Neuronal stem cell (in vitro differentiated cells): ENCODE measurements around the gene CAMK1D.

Experiments used
- DNase-seq: peaks from one replicate; pipeline ENCODE4 v3.0.0-alpha.2; 2013; ENCODE audit warnings: low spot score
- H2AFZ ChIP-seq: one replicate; pipeline ENCODE4 v1.6.1; 2013; ENCODE audit warnings: mild to moderate bottlenecking, low read length, inconsistent platforms
- H2AK5ac ChIP-seq: 2 replicates; pipeline ENCODE4 v1.6.1; 2013; ENCODE audit warnings: low read depth, mild to moderate bottlenecking, inconsistent platforms, low read length, moderate library complexity, mixed read lengths
- H2BK120ac ChIP-seq: 2 replicates; pipeline ENCODE4 v1.6.1; 2013; ENCODE audit warnings: low read depth, mild to moderate bottlenecking, inconsistent platforms, low read length, moderate library complexity, mixed read lengths
- H2BK12ac ChIP-seq: one replicate; pipeline ENCODE4 v1.6.1; 2013; ENCODE audit warnings: low read length, inconsistent platforms
- H2BK15ac ChIP-seq: 2 replicates; pipeline ENCODE4 v1.6.1; 2013; ENCODE audit warnings: mild to moderate bottlenecking, low read length, inconsistent platforms, mixed read lengths
- H2BK5ac ChIP-seq: one replicate; pipeline ENCODE4 v1.6.1; 2013; ENCODE audit warnings: inconsistent platforms, mild to moderate bottlenecking, low read length, moderate library complexity
- H3K14ac ChIP-seq: one replicate; pipeline ENCODE4 v1.6.1; 2013; ENCODE audit warnings: low read length, inconsistent platforms
- H3K18ac ChIP-seq: 2 replicates; pipeline ENCODE4 v1.6.1; 2013; ENCODE audit warnings: low read length, inconsistent platforms
- H3K23ac ChIP-seq: 2 replicates; pipeline ENCODE4 v1.6.1; 2013; ENCODE audit warnings: low read depth, mild to moderate bottlenecking, mixed read lengths, low read length, inconsistent platforms; ENCODE audit not compliant: poor library complexity
- H3K27ac ChIP-seq: replicated peaks from 3 replicates; pipeline ENCODE4 v1.5.1; 2013; ENCODE audit warnings: low read length, inconsistent platforms
- H3K27me3 ChIP-seq, 3 experiments: 2 replicates each; pipeline ENCODE4 v1.6.1; 2013; ENCODE audit warnings: low read length in 3 of 3, mild to moderate bottlenecking in 2 of 3, inconsistent platforms in 1 of 3, low read depth in 1 of 3, mixed read lengths in 1 of 3, moderate library complexity in 1 of 3; ENCODE audit not compliant: control insufficient read depth in 3 of 3, insufficient read depth in 3 of 3
- H3K36me3 ChIP-seq, 2 donors: replicated peaks in 1 of 2; 2 replicates each; pipeline ENCODE4 v1.6.1; 2013; ENCODE audit warnings: low read length in 2 of 2; ENCODE audit not compliant: control insufficient read depth in 2 of 2, insufficient read depth in 2 of 2
- H3K4ac ChIP-seq: 2 replicates; pipeline ENCODE4 v1.6.1; 2013; ENCODE audit warnings: inconsistent platforms, mild to moderate bottlenecking, low read length, moderate library complexity
- H3K4me1 ChIP-seq, 2 donors: 1 replicate in 1 of 2; 2 replicates in 1 of 2; pipeline ENCODE4 v1.6.1; 2013; ENCODE audit warnings: low read length in 2 of 2, low read depth in 1 of 2; ENCODE audit not compliant: control insufficient read depth in 2 of 2, insufficient read depth in 1 of 2
- H3K4me2 ChIP-seq: one replicate; pipeline ENCODE4 v1.6.1; 2013; ENCODE audit warnings: mild to moderate bottlenecking, low read length, inconsistent platforms; ENCODE audit not compliant: insufficient read depth, poor library complexity, severe bottlenecking
- H3K4me3 ChIP-seq, 2 donors: 2 replicates each; pipeline ENCODE4 v1.5.1; 2013; ENCODE audit warnings: low read length in 2 of 2, mild to moderate bottlenecking in 2 of 2, inconsistent platforms in 1 of 2, moderate library complexity in 1 of 2
- H3K79me1 ChIP-seq: one replicate; pipeline ENCODE4 v1.6.1; 2013; ENCODE audit warnings: low read depth, mild to moderate bottlenecking, inconsistent platforms, low read length, moderate library complexity
- H3K9ac ChIP-seq: one replicate; pipeline ENCODE4 v1.6.1; 2013; ENCODE audit warnings: mild to moderate bottlenecking, low read depth, low read length, inconsistent platforms; ENCODE audit not compliant: poor library complexity
- H3K9me3 ChIP-seq, 2 donors: replicated peaks in 1 of 2; 2 replicates each; pipeline versions ENCODE3 to v1.6.1; 2013; ENCODE audit warnings: low read length in 2 of 2, mild to moderate bottlenecking in 2 of 2, inconsistent platforms in 1 of 2, low read depth in 1 of 2, mixed read lengths in 1 of 2, moderate library complexity in 1 of 2; ENCODE audit not compliant: control insufficient read depth in 2 of 2, insufficient read depth in 1 of 2
- H4K8ac ChIP-seq: one replicate; pipeline ENCODE4 v1.6.1; 2013; ENCODE audit warnings: low read depth, mild to moderate bottlenecking, inconsistent platforms, low read length, moderate library complexity
- H4K91ac ChIP-seq: one replicate; pipeline ENCODE4 v1.6.1; 2013; ENCODE audit warnings: low read length, low read depth, mild to moderate bottlenecking, inconsistent platforms; ENCODE audit not compliant: poor library complexity
- WGBS, 2 donors: extraction: QIAGEN DNeasy Blood & Tissue Kit; methylation state at CpG; one replicate each; pipeline ENCODE4 v1.1.7; 2013; ENCODE audit warnings: missing lambda C conversion rate in 2 of 2, mixed read lengths in 1 of 2; ENCODE audit not compliant: insufficient read length in 2 of 2, insufficient replicate concordance in 1 of 2; ENCODE audit errors: extremely low coverage in 2 of 2; 5-methylcytosine and 5-hydroxymethylcytosine counted together

Gene CAMK1D

GRCh38 chr10:12502526-12503274 is 153.4 kb downstream of the CAMK1D start:
- Histone ChIP-seq H3K4me1 (peaks cover 7 to 11% of the 10 kb centered on the region in 2 donors), H2BK120ac (no peak overlapping the region), H3K9me3 (no peaks in the 10 kb centered on the region), H3K79me1 (no peaks in the 10 kb centered on the region), H2BK5ac (no peak overlapping the region), H3K14ac (no peak overlapping the region), H3K27ac (no peak overlapping the region), H4K8ac (no peak overlapping the region), H4K91ac (no peak overlapping the region), H3K4me2 (no peak overlapping the region), H3K4me3 (peak overlapping the region in 1 of 2 donors; percentile 38), H3K4ac (no peak overlapping the region), H2BK12ac (no peak overlapping the region), H3K27me3 (no peaks in the 10 kb centered on the region), H3K36me3 (no peaks in the 10 kb centered on the region), H3K18ac (peak overlapping the region; percentile 33), H2AFZ (no peak overlapping the region), H2BK15ac (peak overlapping the region; percentile 10), H3K9ac (peak overlapping the region; percentile 68), H3K23ac (peak overlapping the region; percentile 69), H2AK5ac (peak overlapping the region; percentile 52)
- no CpG with 5 or more reads among the region's 19 CpGs for WGBS, 2 donors
- no peak for DNase-seq

- Histone ChIP-seq H3K9ac (no peak overlapping the region), H2AFZ (no peak overlapping the region)
- DNase-seq, result no peak
Observed at GRCh38 chr10:12503311-12503710, 154.0 kb downstream of the CAMK1D start.

GRCh38 chr10:12504176-12504575 is 154.8 kb downstream of the CAMK1D start:
- no peak overlapping the region for H3K4ac ChIP-seq
- no peak overlapping the region for H2BK12ac ChIP-seq
- H3K18ac ChIP-seq, result no peak overlapping the region
- no peak overlapping the region for H2BK120ac ChIP-seq
- no peak overlapping the region for H3K4me2 ChIP-seq
- no peak overlapping the region for H3K4me3 ChIP-seq
- H3K23ac ChIP-seq, result no peak overlapping the region
- no peak overlapping the region for H4K8ac ChIP-seq
- H3K4me1 ChIP-seq, result peaks cover 13 to 14% of the 10 kb centered on the region in 2 donors
- no peaks in the 10 kb centered on the region for H3K27me3 ChIP-seq
- no peak overlapping the region for H3K9ac ChIP-seq
- no peak overlapping the region for H4K91ac ChIP-seq
- peaks cover 0 to 2% of the 10 kb centered on the region in 2 donors for H3K9me3 ChIP-seq
- WGBS, 2 donors, result no CpG with 5 or more reads among the region's 11 CpGs
- no peak overlapping the region for H2BK15ac ChIP-seq
- no peaks in the 10 kb centered on the region for H3K36me3 ChIP-seq
- no peak overlapping the region for H2BK5ac ChIP-seq
- no peak overlapping the region for H2AFZ ChIP-seq
- no peak overlapping the region for H2AK5ac ChIP-seq
- H3K14ac ChIP-seq, result no peak overlapping the region
- no peak overlapping the region for H3K27ac ChIP-seq
- DNase-seq, result no peak
- H3K79me1 ChIP-seq, result no peaks in the 10 kb centered on the region

More at GRCh38 chr10:12503311-12503710, 154.0 kb downstream of the CAMK1D start:
- Histone ChIP-seq H3K27me3 (no peaks in the 10 kb centered on the region), H4K91ac (no peak overlapping the region), H2BK5ac (no peak overlapping the region), H4K8ac (no peak overlapping the region), H3K79me1 (no peaks in the 10 kb centered on the region), H2BK12ac (no peak overlapping the region), H3K4ac (no peak overlapping the region), H3K23ac (no peak overlapping the region), H3K36me3 (no peaks in the 10 kb centered on the region), H2BK120ac (no peak overlapping the region), H2AK5ac (no peak overlapping the region), H3K18ac (no peak overlapping the region), H3K4me2 (no peak overlapping the region), H3K27ac (no peak overlapping the region), H3K4me3 (no peak overlapping the region), H3K4me1 (peaks cover 10 to 11% of the 10 kb centered on the region in 2 donors), H2BK15ac (no peak overlapping the region), H3K9me3 (peaks cover 0 to 2% of the 10 kb centered on the region in 2 donors), H3K14ac (no peak overlapping the region)
- WGBS, 2 donors, result no CpG with 5 or more reads among the region's 10 CpGs

DNA sequence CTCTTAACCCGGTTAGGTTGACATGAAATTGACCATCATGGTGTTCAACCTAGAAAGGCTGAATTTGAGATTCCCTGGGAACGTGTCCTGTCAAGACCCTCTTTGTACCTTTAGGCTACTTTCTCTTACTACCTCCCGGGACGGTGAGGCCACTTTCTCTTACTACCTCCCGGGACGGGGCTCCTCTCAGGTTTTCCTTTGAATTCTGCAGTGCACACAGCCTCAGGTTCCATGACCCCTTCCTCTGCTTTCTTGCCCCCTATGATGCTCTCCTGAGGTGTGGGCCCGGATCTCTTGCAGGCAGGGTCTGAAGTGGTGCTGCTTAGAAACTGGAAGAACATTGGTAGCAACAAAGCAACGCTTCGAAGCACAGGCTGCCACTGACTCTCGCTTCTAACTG is 155.3 kb downstream of the CAMK1D start:
- no CpG with 5 or more reads among the region's 10 CpGs for WGBS, 2 donors
- Histone ChIP-seq H2AFZ (no peak overlapping the region), H3K27me3 (no peaks in the 10 kb centered on the region), H4K8ac (no peak overlapping the region), H2BK5ac (no peak overlapping the region), H2BK12ac (no peak overlapping the region), H3K9me3 (peaks cover 0 to 2% of the 10 kb centered on the region in 2 donors), H2BK15ac (no peak overlapping the region), H2AK5ac (no peak overlapping the region), H3K14ac (no peak overlapping the region), H3K4me3 (no peak overlapping the region), H3K9ac (no peak overlapping the region), H3K23ac (no peak overlapping the region), H3K4ac (no peak overlapping the region), H2BK120ac (no peak overlapping the region), H3K4me1 (peaks cover 11 to 14% of the 10 kb centered on the region in 2 donors), H3K18ac (no peak overlapping the region), H4K91ac (no peak overlapping the region), H3K79me1 (no peaks in the 10 kb centered on the region), H3K27ac (no peak overlapping the region), H3K4me2 (no peak overlapping the region), H3K36me3 (no peaks in the 10 kb centered on the region)
- no peak for DNase-seq
